ENCODE measurements around the gene SPIN1.
"Not testable (repeated sequence)": the region's sequence is repeated elsewhere in the genome, so short reads cannot be mapped to it uniquely, and the experiment has no call there.

SPIN1 gene

DNA sequence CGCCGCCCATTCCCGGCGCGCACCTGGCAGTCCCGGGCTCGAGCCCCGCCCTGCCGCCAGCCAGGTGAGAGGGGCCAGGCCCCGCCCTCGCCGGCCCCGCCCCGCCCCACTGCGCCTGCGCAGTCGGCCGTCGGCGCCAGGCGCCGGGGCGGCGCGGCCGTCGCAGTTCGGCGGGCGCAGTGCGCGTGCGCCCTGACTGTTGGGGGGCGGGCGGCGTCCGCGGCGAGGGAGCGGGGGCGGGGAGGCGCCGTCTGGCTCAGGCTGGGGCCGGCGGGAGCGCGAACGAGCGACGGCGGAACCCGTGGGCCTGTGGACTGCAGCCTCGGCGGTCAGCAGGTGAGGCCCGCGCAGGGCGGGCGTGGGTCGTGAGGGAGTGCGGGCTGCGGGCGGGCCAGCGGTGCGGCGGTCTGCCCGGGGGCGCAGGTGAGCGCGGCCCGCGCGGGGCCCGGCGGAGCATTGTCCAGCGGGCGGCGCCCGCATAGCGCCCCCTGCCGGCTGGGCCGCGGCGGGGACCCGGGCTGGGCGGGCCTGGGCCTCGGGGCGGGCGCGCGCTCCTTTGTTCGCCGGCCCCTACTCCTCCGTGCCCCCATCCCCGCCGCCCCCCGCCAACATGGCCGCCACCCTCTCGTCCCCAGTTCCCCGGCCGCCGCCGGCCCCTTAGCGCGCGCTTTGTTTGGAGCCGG lies at the start of gene SPIN1:
Gene SPIN1, plus strand, starts transcription at position 242 of the 683 bp plus-strand sequence. CDS start 38,096 bp downstream, outside the sequence.
- in situ Hi-C loops (cut with MboI; ENCODE audit: low sequenced_read_pairs): no loop called here

- in situ Hi-C loops (cut with MboI; ENCODE audit: low sequenced_read_pairs): no loop called here
Measured at GRCh38 chr9:88339317-88339716, 48.9 kb upstream of the SPIN1 start.

DNA sequence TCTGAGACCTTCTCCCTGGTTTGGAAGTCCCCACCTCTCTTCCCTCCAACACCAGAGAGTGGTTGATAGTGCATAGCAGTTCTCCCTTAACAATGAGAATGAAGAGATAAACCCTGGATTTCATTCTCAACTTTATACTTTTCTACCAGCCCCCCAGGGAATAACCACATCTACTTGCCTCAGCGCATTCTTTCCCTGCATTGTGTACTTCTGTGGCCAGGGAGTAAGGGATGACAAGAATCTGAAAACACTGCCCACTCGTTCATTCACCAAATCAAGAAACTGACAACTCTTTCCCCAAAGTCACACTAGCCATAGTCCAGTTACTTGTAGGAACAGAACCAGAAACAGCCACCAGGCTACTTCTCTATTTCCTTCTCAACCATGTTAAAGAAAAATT lies 46.0 kb upstream of the SPIN1 start:
- in situ Hi-C loops (cut with MboI; ENCODE audit: low sequenced_read_pairs): no loop called here

DNA sequence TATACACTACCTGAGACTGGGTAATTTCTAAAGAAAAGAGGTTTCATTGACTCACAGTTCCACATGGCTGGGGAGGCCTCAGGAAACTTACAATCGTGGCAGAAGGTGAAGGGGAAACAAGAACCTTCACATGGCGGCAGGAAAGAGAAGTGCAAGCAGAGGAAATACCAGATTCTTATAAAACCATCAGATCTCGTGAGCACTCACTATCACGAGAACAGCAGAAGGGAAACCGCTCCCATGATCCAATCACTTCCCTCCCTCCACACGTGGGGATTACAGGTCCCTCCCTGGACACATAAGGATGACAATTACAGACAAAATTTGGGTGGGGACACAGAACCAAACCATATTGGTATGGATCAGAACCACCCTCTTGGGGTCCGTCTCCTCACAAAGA lies 44.2 kb upstream of the SPIN1 start:
- in situ Hi-C loops (cut with MboI; ENCODE audit: low sequenced_read_pairs): no loop called here

DNA sequence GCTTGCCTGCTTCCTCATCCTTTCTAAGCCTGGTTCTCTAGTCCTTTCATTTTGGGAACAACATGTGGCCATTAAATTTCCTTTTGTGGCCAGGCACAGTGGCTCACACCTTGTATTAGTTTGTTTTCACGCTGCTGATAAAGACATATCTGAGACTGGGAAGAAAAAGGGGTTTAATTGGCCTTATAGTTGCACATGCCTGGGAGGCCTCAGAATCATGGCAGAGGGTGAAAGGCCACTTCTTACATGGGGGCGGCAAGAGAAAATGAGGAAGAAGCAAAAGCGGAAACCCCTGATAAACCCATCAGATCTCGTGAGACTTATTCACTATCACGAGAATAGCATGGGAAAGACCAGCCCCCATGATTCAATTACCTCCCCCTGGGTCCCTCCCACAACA lies 37.9 kb upstream of the SPIN1 start:
- in situ Hi-C loops (cut with MboI; ENCODE audit: low sequenced_read_pairs): not testable (repeated sequence)

- in situ Hi-C loops (cut with MboI; ENCODE audit: low sequenced_read_pairs): no loop called here
Measured at GRCh38 chr9:88355166-88355565, 33.1 kb upstream of the SPIN1 start.

GRCh38 chr9:88357250-88357649 lies 31.0 kb upstream of the SPIN1 start:
- in situ Hi-C loops (cut with MboI; ENCODE audit: low sequenced_read_pairs): not testable (repeated sequence)

DNA sequence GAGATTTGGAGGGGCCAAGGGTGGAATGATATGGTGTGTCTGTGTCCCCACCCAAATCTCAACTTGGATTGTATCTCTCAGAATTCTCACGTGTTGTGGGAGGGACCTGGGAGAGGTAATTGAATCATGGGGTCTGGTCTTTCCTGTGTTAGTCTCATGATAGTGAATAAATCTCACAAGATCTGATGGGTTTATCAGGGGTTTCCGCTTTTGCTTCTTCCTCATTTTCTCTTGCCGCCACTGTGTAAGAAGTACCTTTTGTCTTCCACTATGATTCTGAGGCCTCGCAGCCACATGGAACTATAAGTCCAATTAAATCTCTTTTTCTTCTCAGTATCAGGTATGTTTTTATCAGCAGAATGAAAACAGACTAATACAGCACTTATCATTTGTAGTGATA lies 29.5 kb upstream of the SPIN1 start:
- in situ Hi-C loops (cut with MboI; ENCODE audit: low sequenced_read_pairs): no loop called here

DNA sequence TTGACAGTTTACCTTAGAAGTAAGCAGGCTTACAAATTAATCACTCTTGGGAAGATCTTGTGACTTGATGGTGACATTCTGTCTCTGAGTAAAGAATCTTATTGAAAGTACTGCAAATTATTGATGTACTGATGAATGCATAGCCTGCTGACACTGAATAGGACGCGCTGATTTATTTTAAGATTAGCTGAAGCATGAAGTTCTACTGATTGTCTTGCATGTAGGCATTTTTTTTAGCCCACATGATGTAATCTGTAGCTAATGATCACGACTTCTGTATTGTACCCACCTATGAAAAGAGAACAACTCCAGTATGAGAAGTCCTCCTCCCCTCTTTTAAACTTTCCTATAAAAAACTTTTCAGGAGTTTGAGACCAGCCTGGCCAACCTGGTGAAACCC lies 28.3 kb upstream of the SPIN1 start:
- in situ Hi-C loops (cut with MboI; ENCODE audit: low sequenced_read_pairs): no loop called here

- in situ Hi-C loops (cut with MboI; ENCODE audit: low sequenced_read_pairs): no loop called here
Measured at GRCh38 chr9:88362681-88363080, 25.6 kb upstream of the SPIN1 start.

- in situ Hi-C loops (cut with MboI; ENCODE audit: low sequenced_read_pairs): no loop called here
Measured at GRCh38 chr9:88363661-88364060, 24.6 kb upstream of the SPIN1 start.

GRCh38 chr9:88364706-88365105 lies 23.5 kb upstream of the SPIN1 start:
- in situ Hi-C loops (cut with MboI; ENCODE audit: low sequenced_read_pairs): no loop called here

- in situ Hi-C loops (cut with MboI; ENCODE audit: low sequenced_read_pairs): no loop called here
Measured at GRCh38 chr9:88370346-88370745, 17.9 kb upstream of the SPIN1 start.

DNA sequence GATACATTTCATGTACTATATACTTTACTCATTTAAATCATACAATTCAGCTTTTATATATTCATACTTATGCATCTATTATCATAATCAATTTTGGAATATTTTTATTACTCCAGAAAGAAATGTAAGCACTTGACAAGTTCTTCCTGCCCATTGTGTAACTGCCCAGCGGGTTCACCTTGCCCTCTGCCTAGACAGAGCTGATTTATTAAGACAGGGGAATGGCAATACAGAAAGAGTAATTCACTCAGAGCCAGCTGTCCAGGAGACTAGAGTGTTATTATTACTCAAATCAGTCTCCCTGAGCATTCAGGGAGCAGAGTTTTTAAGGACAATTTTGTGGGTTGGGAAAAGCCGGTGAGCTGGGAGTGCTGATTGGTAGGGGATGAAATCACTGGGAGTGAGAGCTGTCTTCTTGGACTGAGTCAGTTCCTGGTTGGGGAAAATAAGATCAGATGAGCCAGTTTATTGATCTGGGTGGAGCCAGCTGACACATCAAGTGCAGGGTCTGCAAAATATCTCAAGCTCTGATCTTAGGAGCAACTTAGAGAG lies 16.1 kb upstream of the SPIN1 start:
- in situ Hi-C loops (cut with MboI; ENCODE audit: low sequenced_read_pairs): no loop called here

GRCh38 chr9:88373045-88373444 lies 15.2 kb upstream of the SPIN1 start:
- in situ Hi-C loops (cut with MboI; ENCODE audit: low sequenced_read_pairs): no loop called here

GRCh38 chr9:88378317-88378716 lies 9.9 kb upstream of the SPIN1 start:
- in situ Hi-C loops (cut with MboI; ENCODE audit: low sequenced_read_pairs): no loop called here

DNA sequence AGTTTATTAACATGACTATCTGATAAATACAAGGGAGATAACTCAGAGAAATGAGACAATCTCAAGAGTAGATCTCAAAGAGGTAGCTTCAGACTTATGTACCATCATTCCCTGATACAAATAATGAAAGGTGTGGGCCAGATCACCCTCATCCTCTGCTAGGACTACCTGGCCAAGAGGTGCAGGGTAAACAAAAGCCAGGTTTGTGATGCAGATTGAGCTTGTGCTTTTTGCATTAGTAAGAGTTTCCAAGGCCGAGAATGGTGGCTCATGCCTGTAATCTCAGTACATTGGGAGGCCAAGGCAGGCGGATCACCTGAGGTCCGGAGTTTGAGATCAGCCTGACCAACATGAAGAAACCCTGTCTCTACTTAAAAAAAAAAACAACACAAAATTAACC lies 8.9 kb upstream of the SPIN1 start:
- in situ Hi-C loops (cut with MboI; ENCODE audit: low sequenced_read_pairs): no loop called here

GRCh38 chr9:88380118-88380517 lies 8.1 kb upstream of the SPIN1 start:
- in situ Hi-C loops (cut with MboI; ENCODE audit: low sequenced_read_pairs): no loop called here

GRCh38 chr9:88381322-88381721 lies 6.9 kb upstream of the SPIN1 start:
- in situ Hi-C loops (cut with MboI; ENCODE audit: low sequenced_read_pairs): not testable (repeated sequence)

DNA sequence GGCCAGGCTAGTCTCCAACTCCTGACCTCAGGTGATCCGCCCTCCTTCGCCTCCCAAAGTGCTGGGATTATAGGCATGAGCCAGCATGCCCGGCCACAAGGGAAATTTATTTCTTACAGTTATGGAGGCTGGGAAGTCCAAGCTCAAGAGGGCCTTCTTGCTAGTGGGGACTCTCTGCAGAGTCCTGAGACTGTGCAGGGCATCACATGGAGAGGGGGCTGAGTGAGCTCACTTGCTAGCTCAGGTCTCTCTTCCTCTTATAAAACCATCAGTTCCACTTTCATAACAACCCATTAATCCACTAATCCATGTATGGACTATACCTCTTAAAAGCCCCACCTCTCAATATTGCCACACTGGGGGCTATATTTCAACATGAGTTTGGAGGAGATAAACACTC lies 5.1 kb upstream of the SPIN1 start:
- in situ Hi-C loops (cut with MboI; ENCODE audit: low sequenced_read_pairs): no loop called here

GRCh38 chr9:88386137-88386536 lies 2.1 kb upstream of the SPIN1 start:
- in situ Hi-C loops (cut with MboI; ENCODE audit: low sequenced_read_pairs): not testable (repeated sequence)

GRCh38 chr9:88387036-88387551 lies 1.1 kb upstream of the SPIN1 start:
- in situ Hi-C loops (cut with MboI; ENCODE audit: low sequenced_read_pairs): no loop called here

Measured in HL-60/S4 treated with phorbol 12-myristate 13-acetate at 8.2 ng/mL for 4 days and 3 days (cell line).